IPS-20b (cell line): ENCODE results near the gene ING3.

Experiments used
- H3K27ac ChIP-seq: one replicate; pipeline ENCODE4 v1.5.1; 2013; ENCODE audit warnings: low read length
- H3K27me3 ChIP-seq: 2 replicates; pipeline ENCODE4 v1.6.1; 2013; ENCODE audit warnings: mild to moderate bottlenecking, low read length, inconsistent platforms; ENCODE audit not compliant: insufficient read depth
- H3K36me3 ChIP-seq: 2 replicates; pipeline ENCODE4 v1.6.1; 2013; ENCODE audit warnings: low read depth, mild to moderate bottlenecking, inconsistent platforms, low read length, moderate library complexity; ENCODE audit not compliant: insufficient read depth
- H3K4me1 ChIP-seq: 2 replicates; pipeline ENCODE4 v1.6.1; 2013; ENCODE audit warnings: mild to moderate bottlenecking, control low read depth, inconsistent platforms, low read length, moderate library complexity; ENCODE audit not compliant: insufficient read depth
- H3K4me3 ChIP-seq: 2 replicates; pipeline ENCODE4 v1.5.1; 2013; ENCODE audit warnings: mild to moderate bottlenecking, low read length, inconsistent platforms
- H3K9ac ChIP-seq: 2 replicates; pipeline ENCODE4 v1.6.1; 2013; ENCODE audit warnings: low read depth, mild to moderate bottlenecking, inconsistent platforms, low read length, moderate library complexity
- H3K9me3 ChIP-seq: 2 replicates; pipeline ENCODE4 v1.6.1; 2013; ENCODE audit warnings: mild to moderate bottlenecking, low read depth, low read length, inconsistent platforms; ENCODE audit not compliant: insufficient read depth

Gene ING3

DNA sequence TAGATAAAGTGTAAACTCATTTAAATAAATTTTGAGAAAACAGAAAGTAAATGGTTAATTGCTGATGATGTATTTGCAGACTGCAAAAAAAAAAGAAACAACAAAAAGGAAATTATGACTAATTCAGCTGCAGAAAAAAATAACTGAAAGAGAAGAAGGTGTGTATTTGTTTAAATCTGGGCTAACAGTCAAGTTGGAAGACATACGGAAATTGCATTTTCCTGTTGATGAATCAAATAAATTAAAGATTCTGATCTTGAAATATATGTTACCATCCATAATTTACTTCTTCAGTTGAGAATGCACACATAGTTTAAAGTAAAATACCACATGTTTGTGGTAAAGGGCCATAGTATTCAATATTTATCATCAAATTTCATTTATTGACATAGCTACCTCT, 19.3 kb upstream of the ING3 start:
- no peak overlapping the region for H3K27ac ChIP-seq
- no peaks in the 10 kb centered on the region for H3K27me3 ChIP-seq
- no peak overlapping the region for H3K9ac ChIP-seq
- H3K36me3 ChIP-seq = no peaks in the 10 kb centered on the region
- H3K4me3 ChIP-seq = no peak overlapping the region
- H3K4me1 ChIP-seq = peaks cover 6% of the 10 kb centered on the region
- H3K9me3 ChIP-seq = no peaks in the 10 kb centered on the region

DNA sequence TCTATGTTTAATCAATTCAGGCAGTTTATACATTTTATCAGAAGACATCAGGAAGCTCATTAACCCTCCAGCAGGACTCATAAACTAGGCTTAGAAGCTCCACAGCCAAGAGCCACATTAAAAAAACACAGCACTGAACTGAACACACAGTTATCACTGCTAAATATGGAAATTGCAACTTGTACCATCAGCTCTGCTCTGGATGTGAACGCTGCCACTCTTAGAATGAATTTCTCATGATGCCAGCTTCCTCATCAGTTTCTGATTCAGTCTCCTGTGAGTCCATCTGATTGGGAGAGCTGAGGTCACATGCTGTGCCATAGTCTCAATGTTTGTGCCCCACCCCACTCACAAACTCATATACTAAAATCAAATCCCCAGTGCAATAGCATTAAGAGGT, 17.1 kb upstream of the ING3 start:
- Histone ChIP-seq H3K4me1 (no peaks in the 10 kb centered on the region), H3K36me3 (no peaks in the 10 kb centered on the region), H3K27me3 (no peaks in the 10 kb centered on the region), H3K27ac (no peak overlapping the region), H3K9ac (no peak overlapping the region), H3K4me3 (no peak overlapping the region), H3K9me3 (no peaks in the 10 kb centered on the region)

- no peaks in the 10 kb centered on the region for H3K9me3 ChIP-seq
- no peak overlapping the region for H3K27ac ChIP-seq
- H3K4me3 ChIP-seq = no peak overlapping the region
- no peaks in the 10 kb centered on the region for H3K36me3 ChIP-seq
- no peaks in the 10 kb centered on the region for H3K27me3 ChIP-seq
- H3K4me1 ChIP-seq = no peaks in the 10 kb centered on the region
- no peak overlapping the region for H3K9ac ChIP-seq
Measured at GRCh38 chr7:120939345-120939744, 11.2 kb upstream of the ING3 start.

DNA sequence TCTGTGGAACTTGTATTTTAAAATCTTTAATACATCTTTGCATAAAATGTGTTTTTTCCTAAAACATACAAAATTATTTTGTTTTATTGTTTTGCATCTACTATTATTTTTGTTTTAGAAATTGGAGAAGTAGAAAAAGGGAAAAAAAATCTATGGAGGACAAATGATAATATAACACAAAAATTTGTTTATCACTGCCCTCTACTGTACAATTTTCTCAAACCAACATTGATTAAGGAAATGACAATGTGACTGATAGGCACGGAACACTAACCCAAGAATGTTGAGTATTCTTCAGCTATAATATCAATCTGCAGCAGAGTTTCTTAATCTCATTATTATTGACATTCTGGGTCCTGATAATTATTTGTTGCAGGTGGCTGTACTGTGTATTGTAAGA, 9.5 kb upstream of the ING3 start:
- H3K27me3 ChIP-seq = no peaks in the 10 kb centered on the region
- H3K4me1 ChIP-seq = no peaks in the 10 kb centered on the region
- H3K27ac ChIP-seq = no peak overlapping the region
- H3K9me3 ChIP-seq = no peaks in the 10 kb centered on the region
- H3K36me3 ChIP-seq = no peaks in the 10 kb centered on the region
- H3K4me3 ChIP-seq = no peak overlapping the region
- no peak overlapping the region for H3K9ac ChIP-seq

DNA sequence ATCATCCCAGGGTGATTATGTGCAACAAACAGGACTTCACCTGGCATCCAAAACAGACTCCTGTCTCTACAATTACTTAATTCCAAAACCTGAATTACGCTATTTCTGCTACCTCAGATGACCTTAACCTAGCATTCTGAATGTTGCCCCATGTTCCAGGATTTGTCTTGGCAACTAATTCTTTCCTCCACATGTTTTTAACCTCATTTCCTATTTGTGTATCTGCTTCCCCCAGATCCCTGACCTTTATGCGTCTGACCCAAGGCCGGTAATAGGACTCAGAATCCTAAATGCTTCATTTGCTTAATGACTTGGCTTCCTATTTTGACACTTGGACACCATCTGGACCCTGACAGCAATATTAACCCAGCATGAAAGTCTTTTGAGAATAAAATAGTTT, 8.7 kb upstream of the ING3 start:
- no peaks in the 10 kb centered on the region for H3K9me3 ChIP-seq
- no peaks in the 10 kb centered on the region for H3K27me3 ChIP-seq
- H3K9ac ChIP-seq = no peak overlapping the region
- no peak overlapping the region for H3K27ac ChIP-seq
- no peaks in the 10 kb centered on the region for H3K36me3 ChIP-seq
- no peaks in the 10 kb centered on the region for H3K4me1 ChIP-seq
- no peak overlapping the region for H3K4me3 ChIP-seq

- H3K9ac ChIP-seq = no peak overlapping the region
- H3K27me3 ChIP-seq = no peaks in the 10 kb centered on the region
- H3K9me3 ChIP-seq = no peaks in the 10 kb centered on the region
- H3K36me3 ChIP-seq = no peaks in the 10 kb centered on the region
- H3K4me1 ChIP-seq = no peaks in the 10 kb centered on the region
- no peak overlapping the region for H3K4me3 ChIP-seq
- no peak overlapping the region for H3K27ac ChIP-seq
Measured at GRCh38 chr7:120942861-120943260, 7.7 kb upstream of the ING3 start.

GRCh38 chr7:120944826-120945562, 5.6 kb upstream of the ING3 start:
- Histone ChIP-seq H3K27me3 (no peaks in the 10 kb centered on the region), H3K9ac (no peak overlapping the region), H3K4me1 (no peaks in the 10 kb centered on the region), H3K36me3 (no peaks in the 10 kb centered on the region), H3K27ac (no peak overlapping the region), H3K4me3 (no peak overlapping the region), H3K9me3 (no peaks in the 10 kb centered on the region)

- Histone ChIP-seq H3K4me3 (no peak overlapping the region), H3K4me1 (no peaks in the 10 kb centered on the region), H3K9ac (no peak overlapping the region), H3K27me3 (no peaks in the 10 kb centered on the region), H3K9me3 (no peaks in the 10 kb centered on the region), H3K36me3 (peaks cover 11% of the 10 kb centered on the region; the same call in 1 of the 2 replicates), H3K27ac (no peak overlapping the region)
Measured at GRCh38 chr7:120947980-120948379, 2.6 kb upstream of the ING3 start.

- no peaks in the 10 kb centered on the region for H3K9me3 ChIP-seq
- H3K4me3 ChIP-seq = peak overlapping the region; percentile 92
- H3K36me3 ChIP-seq = peaks cover 25% of the 10 kb centered on the region
- no peaks in the 10 kb centered on the region for H3K4me1 ChIP-seq
- H3K27ac ChIP-seq = no peak overlapping the region
- H3K27me3 ChIP-seq = no peaks in the 10 kb centered on the region
- H3K9ac ChIP-seq = peak overlapping the region; percentile 86; the same call in 1 of the 2 replicates
Measured at GRCh38 chr7:120949393-120949911, 1.1 kb upstream of the ING3 start.

- no peaks in the 10 kb centered on the region for H3K27me3 ChIP-seq
- H3K4me3 ChIP-seq = peak overlapping the region; percentile 92
- no peaks in the 10 kb centered on the region for H3K9me3 ChIP-seq
- no peaks in the 10 kb centered on the region for H3K4me1 ChIP-seq
- peaks cover 32% of the 10 kb centered on the region for H3K36me3 ChIP-seq
- peak overlapping the region; percentile 86 for H3K9ac ChIP-seq
- no peak overlapping the region for H3K27ac ChIP-seq
Measured at GRCh38 chr7:120949998-120950538, 509 bp upstream of the ING3 start.

DNA sequence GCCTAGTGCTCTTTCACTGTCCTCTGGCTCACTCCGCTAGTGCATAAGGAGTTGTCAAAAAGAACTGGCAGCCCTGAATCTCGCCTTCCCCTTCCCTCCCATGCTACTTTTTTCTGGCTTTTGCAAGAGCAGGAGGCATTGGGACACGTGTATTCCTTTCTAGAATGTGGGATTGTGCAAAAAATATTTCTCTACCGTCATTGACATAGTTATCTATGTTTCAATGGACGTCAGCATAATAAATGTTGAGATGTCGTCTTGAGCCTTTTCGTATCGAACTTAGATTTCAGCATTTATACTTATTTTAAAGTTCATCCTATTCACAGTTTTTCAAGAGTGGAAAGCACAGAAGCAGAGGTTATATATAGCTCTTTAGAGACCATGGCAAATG, 727 bp downstream of the ING3 start:
- H3K9ac ChIP-seq = peak overlapping the region; percentile 97; the same call in 1 of the 2 replicates

GRCh38 chr7:120951826-120952225, 1.2 kb downstream of the ING3 start:
- no peaks in the 10 kb centered on the region for H3K27me3 ChIP-seq
- H3K4me1 ChIP-seq = no peaks in the 10 kb centered on the region
- H3K9me3 ChIP-seq = no peaks in the 10 kb centered on the region
- no peak overlapping the region for H3K27ac ChIP-seq
- H3K4me3 ChIP-seq = peak overlapping the region; percentile 92; the same call in 1 of the 2 replicates
- peaks cover 49% of the 10 kb centered on the region for H3K36me3 ChIP-seq
- no peak overlapping the region for H3K9ac ChIP-seq

More for the DNA sequence above, 727 bp downstream of the ING3 start:
- H3K27me3 ChIP-seq = no peaks in the 10 kb centered on the region
- peak overlapping the region; percentile 92 for H3K4me3 ChIP-seq
- H3K9me3 ChIP-seq = no peaks in the 10 kb centered on the region
- H3K36me3 ChIP-seq = peaks cover 44% of the 10 kb centered on the region
- H3K4me1 ChIP-seq = no peaks in the 10 kb centered on the region
- no peak overlapping the region for H3K27ac ChIP-seq
